HEK293 (cell line): ENCODE data around the gene ZNF625.

Source experiments
- HOXC10 ChIP-seq: sonication (generic); formaldehyde crosslinking; IDR thresholded peaks from 2 replicates; pipeline ENCODE4 v1.8.1; 2023; ENCODE audit warnings: mild to moderate bottlenecking, missing genetic modification reagents
- IKZF3 ChIP-seq: fragments of 450-650 bp; IDR thresholded peaks from 2 replicates; pipeline ENCODE4 v1.5.0; 2018; ENCODE audit warnings: missing biosample characterization, mild to moderate bottlenecking, missing genetic modification characterization, moderate library complexity
- PRDM1 ChIP-seq: fragments of 450-650 bp; formaldehyde crosslinking; IDR thresholded peaks from 2 replicates; pipeline ENCODE4; 2016; ENCODE audit warnings: missing biosample characterization, missing genetic modification characterization
- REPIN1 ChIP-seq: fragments of 450-650 bp; formaldehyde crosslinking; IDR thresholded peaks from 2 replicates; pipeline ENCODE4 v1.5.1; 2017; ENCODE audit warnings: missing biosample characterization, missing genetic modification characterization, low read depth
- ZBTB20 ChIP-seq: fragments of 450-650 bp; formaldehyde crosslinking; IDR thresholded peaks from 2 replicates; pipeline ENCODE4 v1.5.1; 2016; ENCODE audit warnings: missing biosample characterization, missing genetic modification characterization
- ZFP3 ChIP-seq: fragments of 450-650 bp; formaldehyde crosslinking; IDR thresholded peaks from 2 replicates; pipeline ENCODE4 v1.5.1; 2016; ENCODE audit warnings: low read depth, missing biosample characterization, missing genetic modification characterization
- ZFP41 ChIP-seq: fragments of 450-650 bp; formaldehyde crosslinking; IDR thresholded peaks from 2 replicates; pipeline ENCODE4 v1.5.1; 2016; ENCODE audit warnings: missing biosample characterization, missing genetic modification characterization, borderline replicate concordance
- ZFP69B ChIP-seq: fragments of 450-650 bp; formaldehyde crosslinking; IDR thresholded peaks from 2 replicates; pipeline ENCODE4 v1.5.1; 2016; ENCODE audit warnings: missing biosample characterization, missing genetic modification characterization
- ZNF146 ChIP-seq: fragments of 450-650 bp; formaldehyde crosslinking; IDR thresholded peaks from 2 replicates; pipeline ENCODE4 v1.5.1; 2016; ENCODE audit warnings: missing biosample characterization, missing genetic modification characterization
- ZNF155 ChIP-seq: fragments of 450-650 bp; formaldehyde crosslinking; IDR thresholded peaks from 2 replicates; pipeline ENCODE4 v1.5.1; 2016; ENCODE audit warnings: missing biosample characterization, missing genetic modification characterization
- ZNF19 ChIP-seq: fragments of 450-650 bp; formaldehyde crosslinking; IDR thresholded peaks from 2 replicates; pipeline ENCODE4; 2016; ENCODE audit warnings: missing biosample characterization, missing genetic modification characterization, low read depth
- ZNF2 ChIP-seq: fragments of 450-650 bp; formaldehyde crosslinking; IDR thresholded peaks from 2 replicates; pipeline ENCODE4 v1.5.1; 2016; ENCODE audit warnings: missing biosample characterization, missing genetic modification characterization
- ZNF211 ChIP-seq: fragments of 450-650 bp; formaldehyde crosslinking; IDR thresholded peaks from 2 replicates; pipeline ENCODE4 v1.5.1; 2016; ENCODE audit warnings: low read depth, missing biosample characterization, missing genetic modification characterization
- ZNF221 ChIP-seq: fragments of 450-650 bp; formaldehyde crosslinking; IDR thresholded peaks from 2 replicates; pipeline ENCODE4 v1.5.1; 2017; ENCODE audit warnings: missing biosample characterization, missing genetic modification characterization, borderline replicate concordance
- ZNF23 ChIP-seq: fragments of 450-650 bp; formaldehyde crosslinking; IDR thresholded peaks from 2 replicates; pipeline ENCODE4 v1.5.1; 2016; ENCODE audit warnings: missing biosample characterization, missing genetic modification characterization, borderline replicate concordance
- ZNF248 ChIP-seq: fragments of 450-650 bp; formaldehyde crosslinking; IDR thresholded peaks from 2 replicates; pipeline ENCODE4 v1.5.1; 2017; ENCODE audit warnings: missing biosample characterization, missing genetic modification characterization
- ZNF292 ChIP-seq: fragments of 450-650 bp; formaldehyde crosslinking; IDR thresholded peaks from 2 replicates; pipeline ENCODE4 v1.5.1; 2016; ENCODE audit warnings: low read depth, missing biosample characterization, missing genetic modification characterization, borderline replicate concordance
- ZNF354C ChIP-seq: fragments of 450-650 bp; formaldehyde crosslinking; IDR thresholded peaks from 2 replicates; pipeline ENCODE4 v1.5.1; 2016; ENCODE audit warnings: missing biosample characterization, missing genetic modification characterization, low read depth, borderline replicate concordance
- ZNF544 ChIP-seq: fragments of 450-650 bp; formaldehyde crosslinking; IDR thresholded peaks from 2 replicates; pipeline ENCODE4 v1.5.0; 2017; ENCODE audit warnings: missing biosample characterization, missing genetic modification characterization
- ZNF555 ChIP-seq: fragments of 450-650 bp; formaldehyde crosslinking; conservative IDR thresholded peaks from 2 replicates; pipeline ENCODE4 v1.5.1; 2017; ENCODE audit warnings: missing biosample characterization, mild to moderate bottlenecking, missing genetic modification characterization, inconsistent platforms
- ZNF629 ChIP-seq: fragments of 450-650 bp; formaldehyde crosslinking; IDR thresholded peaks from 2 replicates; pipeline ENCODE4 v1.5.1; 2017; ENCODE audit warnings: missing biosample characterization, missing genetic modification characterization
- ZNF658 ChIP-seq: fragments of 450-650 bp; formaldehyde crosslinking; IDR thresholded peaks from 2 replicates; pipeline ENCODE4; 2016; ENCODE audit warnings: missing biosample characterization, missing genetic modification characterization
- ZNF768 ChIP-seq: fragments of 450-650 bp; formaldehyde crosslinking; IDR thresholded peaks from 2 replicates; pipeline ENCODE4 v1.5.1; 2018; ENCODE audit warnings: missing biosample characterization, mild to moderate bottlenecking, missing genetic modification characterization
- ZNF776 ChIP-seq: fragments of 450-650 bp; formaldehyde crosslinking; IDR thresholded peaks from 2 replicates; pipeline ENCODE4 v1.5.0; 2017; ENCODE audit warnings: missing biosample characterization, missing genetic modification characterization, borderline replicate concordance
- ZNF785 ChIP-seq: fragments of 450-650 bp; formaldehyde crosslinking; IDR thresholded peaks from 2 replicates; pipeline ENCODE4 v1.5.1; 2016; ENCODE audit warnings: missing biosample characterization, missing genetic modification characterization
- ZSCAN23 ChIP-seq: fragments of 450-650 bp; formaldehyde crosslinking; IDR thresholded peaks from 2 replicates; pipeline ENCODE4 v1.5.1; 2016; ENCODE audit warnings: missing biosample characterization, missing genetic modification characterization
- TF ChIP-seq, protein P1 (sequence below): fragments of 450-650 bp; formaldehyde crosslinking; IDR thresholded peaks from 2 replicates; pipeline ENCODE4 v1.5.1; 2016; ENCODE audit warnings: missing biosample characterization, missing genetic modification characterization
- TF ChIP-seq, protein P2 (sequence below): fragments of 450-650 bp; formaldehyde crosslinking; IDR thresholded peaks from 2 replicates; pipeline ENCODE4 v1.5.1; 2016; ENCODE audit warnings: missing biosample characterization, missing genetic modification characterization
- TF ChIP-seq, protein P3 (sequence below): fragments of 450-650 bp; formaldehyde crosslinking; IDR thresholded peaks from 2 replicates; pipeline ENCODE4 v1.5.1; 2016; ENCODE audit warnings: missing biosample characterization, missing genetic modification characterization
- TF ChIP-seq, protein P4 (sequence below): fragments of 450-650 bp; formaldehyde crosslinking; IDR thresholded peaks from 2 replicates; pipeline ENCODE4 v1.5.1; 2017; ENCODE audit warnings: missing biosample characterization, missing genetic modification characterization
- TF ChIP-seq, protein P5 (sequence below): fragments of 450-650 bp; formaldehyde crosslinking; IDR thresholded peaks from 2 replicates; pipeline ENCODE4 v1.5.1; 2016; ENCODE audit warnings: missing biosample characterization, missing genetic modification characterization
- TF ChIP-seq, protein P6 (sequence below): fragments of 450-650 bp; formaldehyde crosslinking; IDR thresholded peaks from 2 replicates; pipeline ENCODE4 v1.5.1; 2017; ENCODE audit warnings: missing biosample characterization, missing genetic modification characterization

ZNF625 gene

DNA sequence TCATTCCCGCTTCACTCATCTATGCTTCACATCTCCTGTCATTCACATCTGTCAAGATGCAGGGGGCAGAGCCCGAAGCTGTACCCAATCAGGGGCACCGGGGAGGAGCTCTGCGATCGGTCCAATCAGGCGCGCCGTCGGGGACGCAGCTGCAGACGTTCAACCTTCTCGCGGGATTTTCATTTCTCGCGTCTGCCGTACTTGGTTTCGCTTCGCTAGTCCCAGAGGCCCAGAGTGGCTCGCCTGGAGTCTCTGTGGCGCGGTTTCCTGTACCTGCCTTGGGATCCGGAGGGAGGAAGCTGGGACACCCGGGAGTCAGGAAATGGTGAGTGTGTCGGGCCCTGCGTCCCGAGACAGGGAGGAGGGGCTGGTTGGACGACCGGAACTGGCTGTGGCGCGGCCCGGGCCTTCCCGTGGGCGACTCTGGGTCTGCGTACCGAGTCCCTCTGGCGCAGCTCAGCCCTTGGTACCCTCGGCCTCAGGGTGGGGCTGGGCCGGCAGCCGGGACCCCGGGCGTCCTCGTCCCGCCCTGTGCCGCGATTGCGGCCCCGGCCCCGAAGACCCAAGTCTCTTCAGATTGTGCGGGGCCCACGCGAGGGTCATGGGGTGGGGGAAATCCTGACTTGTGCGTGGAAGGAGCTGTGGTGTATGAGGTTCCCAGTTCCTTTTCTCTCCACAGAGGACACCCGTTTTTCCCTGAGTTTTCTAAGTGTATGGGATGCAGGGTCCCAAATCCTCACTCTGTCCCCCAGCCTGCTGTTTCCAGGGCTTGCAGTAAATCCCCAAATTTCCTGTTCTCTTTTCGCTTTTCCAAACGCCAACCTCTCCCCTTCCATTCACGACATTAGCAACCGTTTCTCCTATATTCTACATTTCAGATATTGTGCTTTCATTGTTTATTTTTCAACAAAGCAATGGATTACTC is 6.6 kb upstream of the ZNF625 start, which contains the start of gene ZNF136 (continued):
- TF ChIP-seq, protein P1, sequence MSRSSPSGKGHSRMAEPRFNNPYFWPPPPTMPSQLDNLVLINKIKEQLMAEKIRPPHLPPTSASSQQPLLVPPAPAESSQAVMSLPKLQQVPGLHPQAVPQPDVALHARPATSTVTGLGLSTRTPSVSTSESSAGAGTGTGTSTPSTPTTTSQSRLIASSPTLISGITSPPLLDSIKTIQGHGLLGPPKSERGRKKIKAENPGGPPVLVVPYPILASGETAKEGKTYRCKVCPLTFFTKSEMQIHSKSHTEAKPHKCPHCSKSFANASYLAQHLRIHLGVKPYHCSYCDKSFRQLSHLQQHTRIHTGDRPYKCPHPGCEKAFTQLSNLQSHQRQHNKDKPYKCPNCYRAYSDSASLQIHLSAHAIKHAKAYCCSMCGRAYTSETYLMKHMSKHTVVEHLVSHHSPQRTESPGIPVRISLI (tag by site-specific recombination) = no peak
- TF ChIP-seq, protein P2, sequence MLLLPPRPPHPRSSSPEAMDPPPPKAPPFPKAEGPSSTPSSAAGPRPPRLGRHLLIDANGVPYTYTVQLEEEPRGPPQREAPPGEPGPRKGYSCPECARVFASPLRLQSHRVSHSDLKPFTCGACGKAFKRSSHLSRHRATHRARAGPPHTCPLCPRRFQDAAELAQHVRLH (tag by site-specific recombination) = peak; percentile 73; the same call in 1 of the 2 replicates
- TF ChIP-seq ZNF19 = no peak
- no peak for TF ChIP-seq ZNF211 (tag by site-specific recombination)
- TF ChIP-seq, protein P3, sequence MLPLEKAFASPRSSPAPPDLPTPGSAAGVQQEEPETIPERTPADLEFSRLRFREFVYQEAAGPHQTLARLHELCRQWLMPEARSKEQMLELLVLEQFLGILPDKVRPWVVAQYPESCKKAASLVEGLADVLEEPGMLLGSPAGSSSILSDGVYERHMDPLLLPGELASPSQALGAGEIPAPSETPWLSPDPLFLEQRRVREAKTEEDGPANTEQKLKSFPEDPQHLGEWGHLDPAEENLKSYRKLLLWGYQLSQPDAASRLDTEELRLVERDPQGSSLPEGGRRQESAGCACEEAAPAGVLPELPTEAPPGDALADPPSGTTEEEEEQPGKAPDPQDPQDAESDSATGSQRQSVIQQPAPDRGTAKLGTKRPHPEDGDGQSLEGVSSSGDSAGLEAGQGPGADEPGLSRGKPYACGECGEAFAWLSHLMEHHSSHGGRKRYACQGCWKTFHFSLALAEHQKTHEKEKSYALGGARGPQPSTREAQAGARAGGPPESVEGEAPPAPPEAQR (tag by site-specific recombination) = no peak
- TF ChIP-seq ZFP69B (tag by site-specific recombination) = no peak
- no peak for TF ChIP-seq ZNF785 (tag by site-specific recombination)
- no peak for TF ChIP-seq PRDM1 (tag by site-specific recombination)
- TF ChIP-seq ZNF544 (tag by site-specific recombination) = no peak
- no peak for TF ChIP-seq ZNF658
- no peak for TF ChIP-seq ZFP3
- TF ChIP-seq ZNF292 = no peak
- peak; percentile 24; the same call in 1 of the 2 replicates for TF ChIP-seq ZNF768
- no peak for TF ChIP-seq ZNF146 (tag by site-specific recombination)
- TF ChIP-seq ZNF555 (tag by site-specific recombination) = no peak
- TF ChIP-seq ZNF221 = no peak
- peak; percentile 53; the same call in 1 of the 2 replicates for TF ChIP-seq ZNF629 (tag by site-specific recombination)
- TF ChIP-seq, protein P4, sequence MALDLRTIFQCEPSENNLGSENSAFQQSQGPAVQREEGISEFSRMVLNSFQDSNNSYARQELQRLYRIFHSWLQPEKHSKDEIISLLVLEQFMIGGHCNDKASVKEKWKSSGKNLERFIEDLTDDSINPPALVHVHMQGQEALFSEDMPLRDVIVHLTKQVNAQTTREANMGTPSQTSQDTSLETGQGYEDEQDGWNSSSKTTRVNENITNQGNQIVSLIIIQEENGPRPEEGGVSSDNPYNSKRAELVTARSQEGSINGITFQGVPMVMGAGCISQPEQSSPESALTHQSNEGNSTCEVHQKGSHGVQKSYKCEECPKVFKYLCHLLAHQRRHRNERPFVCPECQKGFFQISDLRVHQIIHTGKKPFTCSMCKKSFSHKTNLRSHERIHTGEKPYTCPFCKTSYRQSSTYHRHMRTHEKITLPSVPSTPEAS (tag by site-specific recombination) = no peak
- no peak for TF ChIP-seq ZNF776 (tag by site-specific recombination)
- TF ChIP-seq HOXC10 (CRISPR knock-in tag) = no peak
- no peak for TF ChIP-seq REPIN1
- TF ChIP-seq ZNF248 (tag by site-specific recombination) = no peak
- TF ChIP-seq, protein P5, sequence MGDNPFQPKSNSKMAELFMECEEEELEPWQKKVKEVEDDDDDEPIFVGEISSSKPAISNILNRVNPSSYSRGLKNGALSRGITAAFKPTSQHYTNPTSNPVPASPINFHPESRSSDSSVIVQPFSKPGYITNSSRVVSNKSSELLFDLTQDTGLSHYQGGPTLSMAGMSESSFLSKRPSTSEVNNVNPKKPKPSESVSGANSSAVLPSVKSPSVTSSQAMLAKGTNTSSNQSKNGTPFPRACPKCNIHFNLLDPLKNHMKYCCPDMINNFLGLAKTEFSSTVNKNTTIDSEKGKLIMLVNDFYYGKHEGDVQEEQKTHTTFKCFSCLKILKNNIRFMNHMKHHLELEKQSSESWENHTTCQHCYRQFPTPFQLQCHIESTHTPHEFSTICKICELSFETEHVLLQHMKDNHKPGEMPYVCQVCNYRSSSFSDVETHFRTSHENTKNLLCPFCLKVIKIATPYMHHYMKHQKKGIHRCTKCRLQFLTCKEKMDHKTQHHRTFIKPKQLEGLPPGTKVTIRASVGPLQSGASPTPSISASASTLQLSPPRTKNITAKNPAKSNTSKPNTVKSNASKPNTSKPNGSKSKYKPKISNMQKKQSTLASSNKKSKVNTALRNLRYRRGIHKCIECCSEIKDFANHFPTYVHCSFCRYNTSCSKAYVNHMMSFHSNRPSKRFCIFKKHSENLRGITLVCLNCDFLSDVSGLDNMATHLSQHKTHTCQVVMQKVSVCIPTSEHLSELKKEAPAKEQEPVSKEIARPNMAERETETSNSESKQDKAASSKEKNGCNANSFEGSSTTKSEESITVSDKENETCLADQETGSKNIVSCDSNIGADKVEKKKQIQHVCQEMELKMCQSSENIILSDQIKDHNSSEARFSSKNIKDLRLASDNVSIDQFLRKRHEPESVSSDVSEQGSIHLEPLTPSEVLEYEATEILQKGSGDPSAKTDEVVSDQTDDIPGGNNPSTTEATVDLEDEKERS (tag by site-specific recombination) = no peak
- no peak for TF ChIP-seq ZNF354C (tag by site-specific recombination)
- TF ChIP-seq ZNF23 (tag by site-specific recombination) = no peak
- TF ChIP-seq ZNF2 (tag by site-specific recombination) = peak; percentile 64; the same call in 1 of the 2 replicates
- no peak for TF ChIP-seq ZNF155 (tag by site-specific recombination)
- TF ChIP-seq, protein P6, sequence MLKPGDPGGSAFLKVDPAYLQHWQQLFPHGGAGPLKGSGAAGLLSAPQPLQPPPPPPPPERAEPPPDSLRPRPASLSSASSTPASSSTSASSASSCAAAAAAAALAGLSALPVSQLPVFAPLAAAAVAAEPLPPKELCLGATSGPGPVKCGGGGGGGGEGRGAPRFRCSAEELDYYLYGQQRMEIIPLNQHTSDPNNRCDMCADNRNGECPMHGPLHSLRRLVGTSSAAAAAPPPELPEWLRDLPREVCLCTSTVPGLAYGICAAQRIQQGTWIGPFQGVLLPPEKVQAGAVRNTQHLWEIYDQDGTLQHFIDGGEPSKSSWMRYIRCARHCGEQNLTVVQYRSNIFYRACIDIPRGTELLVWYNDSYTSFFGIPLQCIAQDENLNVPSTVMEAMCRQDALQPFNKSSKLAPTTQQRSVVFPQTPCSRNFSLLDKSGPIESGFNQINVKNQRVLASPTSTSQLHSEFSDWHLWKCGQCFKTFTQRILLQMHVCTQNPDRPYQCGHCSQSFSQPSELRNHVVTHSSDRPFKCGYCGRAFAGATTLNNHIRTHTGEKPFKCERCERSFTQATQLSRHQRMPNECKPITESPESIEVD (tag by site-specific recombination) = no peak
- no peak for TF ChIP-seq ZFP41 (tag by site-specific recombination)
- TF ChIP-seq ZBTB20 (tag by site-specific recombination) = peak; percentile 90
- TF ChIP-seq IKZF3 (tag by site-specific recombination) = peak; percentile 70
- no peak for TF ChIP-seq ZSCAN23 (tag by site-specific recombination)
